Measurements from ENCODE around the gene JAKMIP1.

DNA sequence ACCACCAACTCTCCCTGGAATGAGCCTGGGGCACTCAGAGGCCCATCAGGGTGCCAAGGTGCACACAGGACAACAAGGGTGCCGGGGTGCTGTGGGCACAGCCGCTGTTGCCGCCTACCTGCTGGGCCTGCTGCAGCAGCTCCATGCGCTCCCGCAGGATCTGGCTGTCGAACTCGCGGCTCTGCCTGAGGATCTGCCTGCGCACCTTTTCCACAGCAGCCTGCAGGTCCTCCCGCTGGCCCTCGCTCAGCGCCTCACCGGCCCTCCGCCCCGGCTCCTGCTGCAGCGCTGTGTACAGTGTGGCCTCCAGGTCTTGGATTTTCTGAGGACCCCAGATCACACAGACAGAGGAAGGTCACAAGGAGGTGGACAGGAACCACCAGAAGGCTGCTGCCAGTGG, 164.6 kb downstream of the JAKMIP1 start:
- TF ChIP-seq, protein P1, sequence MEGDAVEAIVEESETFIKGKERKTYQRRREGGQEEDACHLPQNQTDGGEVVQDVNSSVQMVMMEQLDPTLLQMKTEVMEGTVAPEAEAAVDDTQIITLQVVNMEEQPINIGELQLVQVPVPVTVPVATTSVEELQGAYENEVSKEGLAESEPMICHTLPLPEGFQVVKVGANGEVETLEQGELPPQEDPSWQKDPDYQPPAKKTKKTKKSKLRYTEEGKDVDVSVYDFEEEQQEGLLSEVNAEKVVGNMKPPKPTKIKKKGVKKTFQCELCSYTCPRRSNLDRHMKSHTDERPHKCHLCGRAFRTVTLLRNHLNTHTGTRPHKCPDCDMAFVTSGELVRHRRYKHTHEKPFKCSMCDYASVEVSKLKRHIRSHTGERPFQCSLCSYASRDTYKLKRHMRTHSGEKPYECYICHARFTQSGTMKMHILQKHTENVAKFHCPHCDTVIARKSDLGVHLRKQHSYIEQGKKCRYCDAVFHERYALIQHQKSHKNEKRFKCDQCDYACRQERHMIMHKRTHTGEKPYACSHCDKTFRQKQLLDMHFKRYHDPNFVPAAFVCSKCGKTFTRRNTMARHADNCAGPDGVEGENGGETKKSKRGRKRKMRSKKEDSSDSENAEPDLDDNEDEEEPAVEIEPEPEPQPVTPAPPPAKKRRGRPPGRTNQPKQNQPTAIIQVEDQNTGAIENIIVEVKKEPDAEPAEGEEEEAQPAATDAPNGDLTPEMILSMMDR (conservative IDR thresholded peaks at IDR 0.05; ENCODE audit: low read length), result no peak
- no peak for TF ChIP-seq EZH2phosphoT487 (IDR thresholded peaks at IDR 0.05; ENCODE audit: borderline replicate concordance)

Data from Loucy (cell line).